Loucy (cell line): ENCODE data around the gene RO60.

Experiments
- EZH2phosphoT487 ChIP-seq: fragments of 200-600 bp; IDR thresholded peaks from 2 replicates; pipeline ENCODE4 v1.6.1; 2018; ENCODE audit warnings: antibody characterized with exemption, mild to moderate bottlenecking, moderate library complexity, borderline replicate concordance
- TF ChIP-seq, protein P1 (sequence below): fragments of 200-600 bp; sonication (generic); conservative IDR thresholded peaks from 2 replicates; pipeline ENCODE4 v1.5.1; 2014; ENCODE audit warnings: mild to moderate bottlenecking, antibody characterized with exemption, low read length

GRCh38 chr1:193058529-193059281 is 707 bp upstream of the RO60 start:
- TF ChIP-seq, protein P1, sequence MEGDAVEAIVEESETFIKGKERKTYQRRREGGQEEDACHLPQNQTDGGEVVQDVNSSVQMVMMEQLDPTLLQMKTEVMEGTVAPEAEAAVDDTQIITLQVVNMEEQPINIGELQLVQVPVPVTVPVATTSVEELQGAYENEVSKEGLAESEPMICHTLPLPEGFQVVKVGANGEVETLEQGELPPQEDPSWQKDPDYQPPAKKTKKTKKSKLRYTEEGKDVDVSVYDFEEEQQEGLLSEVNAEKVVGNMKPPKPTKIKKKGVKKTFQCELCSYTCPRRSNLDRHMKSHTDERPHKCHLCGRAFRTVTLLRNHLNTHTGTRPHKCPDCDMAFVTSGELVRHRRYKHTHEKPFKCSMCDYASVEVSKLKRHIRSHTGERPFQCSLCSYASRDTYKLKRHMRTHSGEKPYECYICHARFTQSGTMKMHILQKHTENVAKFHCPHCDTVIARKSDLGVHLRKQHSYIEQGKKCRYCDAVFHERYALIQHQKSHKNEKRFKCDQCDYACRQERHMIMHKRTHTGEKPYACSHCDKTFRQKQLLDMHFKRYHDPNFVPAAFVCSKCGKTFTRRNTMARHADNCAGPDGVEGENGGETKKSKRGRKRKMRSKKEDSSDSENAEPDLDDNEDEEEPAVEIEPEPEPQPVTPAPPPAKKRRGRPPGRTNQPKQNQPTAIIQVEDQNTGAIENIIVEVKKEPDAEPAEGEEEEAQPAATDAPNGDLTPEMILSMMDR = no peak
- TF ChIP-seq EZH2phosphoT487 = no peak
